Liver (tissue), 9 donors: ENCODE measurements around the gene ACSM6. TPM values are rescaled to one million over a fixed set of nuclear protein-coding genes. Genes with fewer than 3 reads are reported as not detected.

Experiments
- DNase-seq: peaks from one replicate; pipeline ENCODE4 v3.0.0-alpha.2; 2017; ENCODE audit warnings: low spot score
- H3K27ac ChIP-seq, 2 donors: one replicate each; pipeline ENCODE4 v1.7.0; 2013; ENCODE audit warnings: inconsistent platforms in 2 of 2, low read length in 2 of 2, control low read depth in 1 of 2, low read depth in 1 of 2, mild to moderate bottlenecking in 1 of 2
- H3K27me3 ChIP-seq, 4 donors: one replicate each; pipeline versions ENCODE4 v1.6.1 to v1.7.0; 2013; ENCODE audit warnings: low read length in 3 of 4, inconsistent platforms in 1 of 4, mild to moderate bottlenecking in 1 of 4, moderate library complexity in 1 of 4; ENCODE audit not compliant: control insufficient read depth in 4 of 4, insufficient read depth in 4 of 4
- H3K36me3 ChIP-seq, 4 donors: one replicate each; pipeline versions ENCODE4 v1.6.1 to v1.7.0; 2013; ENCODE audit warnings: low read length in 3 of 4, mild to moderate bottlenecking in 3 of 4, low read depth in 1 of 4, moderate library complexity in 1 of 4; ENCODE audit not compliant: control insufficient read depth in 4 of 4, insufficient read depth in 3 of 4
- H3K4me1 ChIP-seq, 4 donors: one replicate each; pipeline versions ENCODE4 v1.6.1 to v1.7.0; 2013; ENCODE audit warnings: low read length in 3 of 4, mild to moderate bottlenecking in 3 of 4, moderate library complexity in 1 of 4; ENCODE audit not compliant: control insufficient read depth in 4 of 4, insufficient read depth in 4 of 4
- H3K4me3 ChIP-seq, 3 donors: one replicate each; pipeline versions ENCODE4 v1.6.1 to v1.7.0; 2013; ENCODE audit warnings: low read length in 3 of 3, control low read depth in 1 of 3, low read depth in 1 of 3, mild to moderate bottlenecking in 1 of 3
- H3K9ac ChIP-seq, 2 donors: one replicate each; pipeline ENCODE4 v1.7.0; 2013; ENCODE audit warnings: low read length in 2 of 2, mild to moderate bottlenecking in 2 of 2, moderate library complexity in 2 of 2, control low read depth in 1 of 2, low read depth in 1 of 2
- H3K9me3 ChIP-seq, 4 donors: one replicate each; pipeline versions ENCODE4 v1.6.1 to v1.7.0; 2013; ENCODE audit warnings: low read length in 3 of 4; ENCODE audit not compliant: control insufficient read depth in 4 of 4
- CTCF ChIP-seq: fragments of 150-350 bp; IDR thresholded peaks from 2 replicates; pipeline ENCODE4 v1.5.1; 2017; ENCODE audit warnings: improper control_type of control experiment, low read depth, low read length; ENCODE audit not compliant: missing input control
- EGR1 ChIP-seq, 2 donors: IDR thresholded peaks; 2 replicates each; pipeline ENCODE4 v1.6.1; 2016 to 2018; ENCODE audit warnings: antibody characterized with exemption in 2 of 2, low read depth in 2 of 2
- FOXA1 ChIP-seq: IDR thresholded peaks from 2 replicates; pipeline ENCODE4 v1.6.1; 2016; ENCODE audit warnings: antibody characterized with exemption
- FOXA2 ChIP-seq: IDR thresholded peaks from 2 replicates; pipeline ENCODE4 v1.6.1; 2016; ENCODE audit warnings: antibody characterized with exemption
- GABPA ChIP-seq, 2 donors: IDR thresholded peaks in 1 of 2; conservative IDR thresholded peaks in 1 of 2; 2 replicates each; pipeline ENCODE4 v1.6.1; 2016; ENCODE audit warnings: antibody characterized with exemption in 2 of 2, mild to moderate bottlenecking in 1 of 2, moderate library complexity in 1 of 2
- JUND ChIP-seq, 2 donors: IDR thresholded peaks; 2 replicates each; pipeline ENCODE4 v1.6.1; 2016; ENCODE audit warnings: antibody characterized with exemption in 2 of 2
- MAX ChIP-seq: IDR thresholded peaks from 2 replicates; pipeline ENCODE4 v1.6.1; 2016; ENCODE audit warnings: antibody characterized with exemption
- NR2F2 ChIP-seq: IDR thresholded peaks from 2 replicates; pipeline ENCODE4 v1.6.1; 2016; ENCODE audit warnings: antibody characterized with exemption
- RAD21 ChIP-seq, 2 donors: IDR thresholded peaks; 2 replicates each; pipeline ENCODE4 v1.6.1; 2016; ENCODE audit warnings: antibody characterized with exemption in 2 of 2, mild to moderate bottlenecking in 2 of 2
- REST ChIP-seq: IDR thresholded peaks from 2 replicates; pipeline ENCODE4 v1.6.1; 2016; ENCODE audit warnings: antibody characterized with exemption, mild to moderate bottlenecking
- RXRA ChIP-seq, 2 donors: IDR thresholded peaks; 2 replicates each; pipeline ENCODE4 v1.6.1; 2017 to 2018; ENCODE audit warnings: antibody characterized with exemption in 2 of 2, mild to moderate bottlenecking in 1 of 2
- SP1 ChIP-seq: IDR thresholded peaks from 2 replicates; pipeline ENCODE4 v1.6.1; 2018; ENCODE audit warnings: antibody characterized with exemption, mild to moderate bottlenecking
- TAF1 ChIP-seq: conservative IDR thresholded peaks from 2 replicates; pipeline ENCODE4 v1.6.1; 2016; ENCODE audit warnings: antibody characterized with exemption, mild to moderate bottlenecking
- YY1 ChIP-seq: IDR thresholded peaks from 2 replicates; pipeline ENCODE4 v1.6.1; 2016; ENCODE audit warnings: antibody characterized with exemption, mild to moderate bottlenecking
- WGBS: extraction: QIAGEN DNeasy Blood & Tissue Kit; methylation state at CpG from one replicate; pipeline ENCODE4 v1.1.7; 2013; 5-methylcytosine and 5-hydroxymethylcytosine counted together
- polyA plus RNA-seq, 2 donors: library from polyadenylated mRNA; stranded (reverse) in 1 of 2; unstranded in 1 of 2; fragments of 200-250 nt in 1 of 2; fragments of >200 nt in 1 of 2; fragmentation: Nextera tagmentation in 1 of 2; extraction: Ambion mirVana in 1 of 2; gene quantifications; one replicate each; pipeline versions ENCODE4 v1.2.1 to v1.2.3, GENCODE V29; 2013 to 2015
- total RNA-seq, 2 donors: library from RNA; depleted of rRNA; stranded (reverse); fragments of >200 nt; gene quantifications; one replicate each; pipeline ENCODE4 v1.2.3, GENCODE V29; 2014
- TF ChIP-seq, protein P1 (sequence below): IDR thresholded peaks from 2 replicates; pipeline ENCODE4 v1.6.1; 2016; ENCODE audit warnings: antibody characterized with exemption
- TF ChIP-seq, protein P2 (sequence below): IDR thresholded peaks from 2 replicates; pipeline ENCODE4 v1.6.1; 2016; ENCODE audit warnings: antibody characterized with exemption
- donor health status: healthy.
- donor health status: healthy.
- donor health status: healthy.
- donor health status: healthy.
- donor health status: healthy.

ACSM6 gene
- total and polyA plus RNA-seq, 4 donors: not detected

GRCh38 chr10:95263864-95264226, 69.8 kb downstream of the ACSM6 start:
- no peak overlapping the region for H3K4me3 ChIP-seq
- H3K4me1 ChIP-seq: peaks cover 0 to 8% (median 4%) of the 10 kb centered on the region in 4 donors
- DNase-seq: no peak
- TF ChIP-seq EGR1 (IDR thresholded peaks at IDR 0.05; ENCODE audit: low read depth in 2 of 2) (no peak), FOXA2 (no peak), JUND (IDR thresholded peaks at IDR 0.05) (no peak), RXRA (IDR thresholded peaks at IDR 0.05) (no peak), FOXA1 (no peak), MAX (no peak), CTCF (no peak), NR2F2 (no peak), SP1 (no peak), YY1 (no peak), RAD21 (IDR thresholded peaks at IDR 0.05) (no peak), TAF1 (no peak), REST (no peak), GABPA (IDR thresholded peaks at IDR 0.05 in 1 of 2, conservative IDR thresholded peaks at IDR 0.05 in 1 of 2) (no peak)
- TF ChIP-seq, protein P1, sequence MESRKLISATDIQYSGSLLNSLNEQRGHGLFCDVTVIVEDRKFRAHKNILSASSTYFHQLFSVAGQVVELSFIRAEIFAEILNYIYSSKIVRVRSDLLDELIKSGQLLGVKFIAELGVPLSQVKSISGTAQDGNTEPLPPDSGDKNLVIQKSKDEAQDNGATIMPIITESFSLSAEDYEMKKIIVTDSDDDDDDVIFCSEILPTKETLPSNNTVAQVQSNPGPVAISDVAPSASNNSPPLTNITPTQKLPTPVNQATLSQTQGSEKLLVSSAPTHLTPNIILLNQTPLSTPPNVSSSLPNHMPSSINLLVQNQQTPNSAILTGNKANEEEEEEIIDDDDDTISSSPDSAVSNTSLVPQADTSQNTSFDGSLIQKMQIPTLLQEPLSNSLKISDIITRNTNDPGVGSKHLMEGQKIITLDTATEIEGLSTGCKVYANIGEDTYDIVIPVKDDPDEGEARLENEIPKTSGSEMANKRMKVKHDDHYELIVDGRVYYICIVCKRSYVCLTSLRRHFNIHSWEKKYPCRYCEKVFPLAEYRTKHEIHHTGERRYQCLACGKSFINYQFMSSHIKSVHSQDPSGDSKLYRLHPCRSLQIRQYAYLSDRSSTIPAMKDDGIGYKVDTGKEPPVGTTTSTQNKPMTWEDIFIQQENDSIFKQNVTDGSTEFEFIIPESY: no peak
- TF ChIP-seq, protein P2, sequence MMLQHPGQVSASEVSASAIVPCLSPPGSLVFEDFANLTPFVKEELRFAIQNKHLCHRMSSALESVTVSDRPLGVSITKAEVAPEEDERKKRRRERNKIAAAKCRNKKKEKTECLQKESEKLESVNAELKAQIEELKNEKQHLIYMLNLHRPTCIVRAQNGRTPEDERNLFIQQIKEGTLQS: no peak
- peaks cover 3 to 34% (median 19%) of the 10 kb centered on the region in 4 donors for H3K36me3 ChIP-seq
- no peak overlapping the region for H3K27ac ChIP-seq
- no peak overlapping the region for H3K9ac ChIP-seq
- no peaks in the 10 kb centered on the region for H3K27me3 ChIP-seq
- WGBS: 94% methylated on average over 7 of the region's 7 CpGs
- no peaks in the 10 kb centered on the region for H3K9me3 ChIP-seq
